ENCODE measurements around the gene PTK6. TPM values are rescaled to one million over a fixed set of nuclear protein-coding genes. Genes with fewer than 3 reads are reported as not detected.

PTK6 gene
- total RNA-seq, 3 donors from 2014 or later = 0.16 to 2.3 (median 0.88) TPM

DNA sequence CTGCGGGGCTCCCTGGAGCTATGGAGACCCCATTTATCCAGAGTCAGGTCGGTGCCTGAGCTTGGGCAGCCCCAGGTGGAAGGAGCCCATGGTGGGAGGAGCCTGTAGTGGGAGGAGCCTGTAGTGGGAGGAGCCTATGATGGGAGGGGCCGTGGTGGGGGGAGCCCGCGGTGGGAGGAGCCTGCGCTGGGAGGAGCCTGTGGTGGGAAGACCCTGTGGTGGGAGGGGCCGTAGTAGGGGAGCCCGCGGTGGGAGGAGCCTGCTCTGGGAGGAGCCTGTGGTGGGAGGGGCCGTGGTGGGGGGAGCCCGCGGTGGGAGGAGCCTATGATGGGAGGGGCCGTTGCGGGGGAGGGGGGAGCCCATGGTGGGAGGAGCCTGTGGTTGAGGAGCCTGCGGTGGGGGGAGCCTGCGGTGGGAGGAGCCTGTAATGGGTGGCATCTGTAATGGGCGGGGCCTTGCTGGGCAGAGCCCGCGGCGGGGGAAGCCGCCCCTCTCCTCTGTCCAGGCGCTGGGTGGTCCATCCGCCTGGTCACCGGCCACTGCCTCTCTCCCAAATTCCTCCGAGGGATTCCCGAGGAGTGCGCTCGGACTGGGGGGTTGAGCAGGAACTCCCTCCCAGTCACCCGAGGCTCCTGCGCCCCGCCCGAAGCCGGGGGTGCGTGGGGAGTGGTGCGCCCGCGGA lies 16.2 kb upstream of the PTK6 start:
- peak overlapping the region; percentile 41 to 88 (median 70) for H3K4me3 ChIP-seq
- peak; percentile 75 to 89 for DNase-seq (ENCODE audit: low spot score in 2 of 2)
- TF ChIP-seq, protein P1, sequence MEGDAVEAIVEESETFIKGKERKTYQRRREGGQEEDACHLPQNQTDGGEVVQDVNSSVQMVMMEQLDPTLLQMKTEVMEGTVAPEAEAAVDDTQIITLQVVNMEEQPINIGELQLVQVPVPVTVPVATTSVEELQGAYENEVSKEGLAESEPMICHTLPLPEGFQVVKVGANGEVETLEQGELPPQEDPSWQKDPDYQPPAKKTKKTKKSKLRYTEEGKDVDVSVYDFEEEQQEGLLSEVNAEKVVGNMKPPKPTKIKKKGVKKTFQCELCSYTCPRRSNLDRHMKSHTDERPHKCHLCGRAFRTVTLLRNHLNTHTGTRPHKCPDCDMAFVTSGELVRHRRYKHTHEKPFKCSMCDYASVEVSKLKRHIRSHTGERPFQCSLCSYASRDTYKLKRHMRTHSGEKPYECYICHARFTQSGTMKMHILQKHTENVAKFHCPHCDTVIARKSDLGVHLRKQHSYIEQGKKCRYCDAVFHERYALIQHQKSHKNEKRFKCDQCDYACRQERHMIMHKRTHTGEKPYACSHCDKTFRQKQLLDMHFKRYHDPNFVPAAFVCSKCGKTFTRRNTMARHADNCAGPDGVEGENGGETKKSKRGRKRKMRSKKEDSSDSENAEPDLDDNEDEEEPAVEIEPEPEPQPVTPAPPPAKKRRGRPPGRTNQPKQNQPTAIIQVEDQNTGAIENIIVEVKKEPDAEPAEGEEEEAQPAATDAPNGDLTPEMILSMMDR (IDR thresholded peaks at IDR 0.05) = no peak
- TF ChIP-seq POLR2AphosphoS5 (IDR thresholded peaks at IDR 0.05) = peak in 1 of 3 donors; percentile 11

DNA sequence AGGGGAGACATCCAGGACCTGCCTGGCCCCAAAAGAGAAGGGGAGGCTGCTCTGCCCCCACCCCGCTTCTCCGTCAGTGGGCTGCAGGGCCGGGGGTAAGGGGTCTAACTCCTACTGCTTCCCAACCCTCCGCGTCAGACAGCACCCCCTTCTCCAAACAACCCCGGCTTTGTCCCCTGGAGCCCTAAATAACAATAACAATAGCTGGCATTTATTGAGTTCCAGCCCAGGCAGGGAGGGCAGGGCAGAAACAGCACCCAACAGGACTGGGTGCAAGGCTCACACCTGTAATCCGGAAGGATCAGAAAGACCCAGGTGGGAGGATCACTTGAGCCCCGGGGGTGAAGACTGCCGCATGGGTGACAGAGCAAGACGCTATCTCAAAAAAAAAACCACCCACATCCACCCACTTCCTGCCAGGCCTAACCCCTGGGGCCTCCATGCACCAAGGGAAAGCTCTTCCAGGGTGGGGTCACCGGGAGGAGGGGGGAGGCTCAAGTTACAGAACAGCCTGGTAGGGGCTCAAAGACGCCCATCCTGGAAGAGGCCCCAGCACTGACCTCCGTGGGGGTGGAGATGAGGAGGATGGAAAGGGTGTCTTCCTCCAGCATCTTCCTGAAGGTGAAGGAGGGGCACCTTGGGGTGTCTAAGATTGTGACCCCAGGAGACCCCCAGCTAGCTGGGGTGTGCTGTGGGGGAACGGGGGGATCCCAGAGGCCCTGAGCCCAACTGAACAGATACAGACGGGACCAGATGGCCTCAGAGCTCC lies 15.5 kb upstream of the PTK6 start:
- intact Hi-C loops (cut with DNase I; ENCODE audit: low total_unique reads) = no loop called here
- no peak for DNase-seq (ENCODE audit: low spot score in 2 of 2)
- Histone ChIP-seq H3K9me3 (no peaks in the 10 kb centered on the region), H3K4me3 (no peak overlapping the region), H3K27ac (peak overlapping the region in 1 of 2 donors; percentile 58), H3K27me3 (peaks cover 0 to 12% of the 10 kb centered on the region in 2 donors), H3K4me1 (peaks cover 0 to 5% of the 10 kb centered on the region in 2 donors), H3K36me3 (no peaks in the 10 kb centered on the region)
- no peak for TF ChIP-seq POLR2A (IDR thresholded peaks at IDR 0.05)
- no peak for TF ChIP-seq POLR2AphosphoS5 (IDR thresholded peaks at IDR 0.05)
- TF ChIP-seq, protein P1 (IDR thresholded peaks at IDR 0.05) = no peak

More for the DNA sequence above, 16.2 kb upstream of the PTK6 start:
- H3K27me3 ChIP-seq = peaks cover 0 to 5% of the 10 kb centered on the region in 2 donors
- intact Hi-C loops (cut with DNase I; ENCODE audit: low total_unique reads) = no loop called here
- H3K4me1 ChIP-seq = peaks cover 0 to 5% of the 10 kb centered on the region in 2 donors
- peak overlapping the region; percentile 40 to 58 for H3K27ac ChIP-seq
- no peaks in the 10 kb centered on the region for H3K36me3 ChIP-seq
- no peaks in the 10 kb centered on the region for H3K9me3 ChIP-seq

DNA sequence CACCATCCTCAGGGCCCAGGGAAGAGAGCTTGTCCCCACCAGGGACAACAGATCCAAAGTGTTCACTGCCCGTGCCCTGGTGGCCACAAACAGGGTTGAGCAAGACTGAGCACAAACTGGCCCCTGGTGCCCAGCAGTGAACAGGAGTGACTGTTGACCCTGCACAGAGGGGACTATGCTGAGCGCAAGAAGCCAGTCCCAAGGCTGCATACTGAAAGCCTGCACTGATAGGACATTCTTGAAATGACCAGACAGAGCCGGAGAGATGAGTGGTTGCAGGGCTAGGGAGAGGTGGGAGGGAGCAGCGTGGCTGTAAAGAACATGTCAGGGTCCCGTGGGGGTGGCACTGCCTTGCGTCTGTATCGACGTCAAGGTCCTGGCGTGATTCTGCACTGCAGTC lies 13.9 kb upstream of the PTK6 start:
- no peaks in the 10 kb centered on the region for H3K9me3 ChIP-seq
- no peak overlapping the region for H3K27ac ChIP-seq
- peaks cover 0 to 20% of the 10 kb centered on the region in 2 donors for H3K27me3 ChIP-seq
- DNase-seq (ENCODE audit: low spot score in 2 of 2) = no peak
- H3K4me1 ChIP-seq = peaks cover 0 to 5% of the 10 kb centered on the region in 2 donors
- H3K36me3 ChIP-seq = no peaks in the 10 kb centered on the region
- TF ChIP-seq, protein P1 (IDR thresholded peaks at IDR 0.05) = no peak
- TF ChIP-seq POLR2A (IDR thresholded peaks at IDR 0.05) = no peak
- no peak for TF ChIP-seq POLR2AphosphoS5 (IDR thresholded peaks at IDR 0.05)
- intact Hi-C loops (cut with DNase I; ENCODE audit: low total_unique reads) = no loop called here
- H3K4me3 ChIP-seq = no peak overlapping the region

DNA sequence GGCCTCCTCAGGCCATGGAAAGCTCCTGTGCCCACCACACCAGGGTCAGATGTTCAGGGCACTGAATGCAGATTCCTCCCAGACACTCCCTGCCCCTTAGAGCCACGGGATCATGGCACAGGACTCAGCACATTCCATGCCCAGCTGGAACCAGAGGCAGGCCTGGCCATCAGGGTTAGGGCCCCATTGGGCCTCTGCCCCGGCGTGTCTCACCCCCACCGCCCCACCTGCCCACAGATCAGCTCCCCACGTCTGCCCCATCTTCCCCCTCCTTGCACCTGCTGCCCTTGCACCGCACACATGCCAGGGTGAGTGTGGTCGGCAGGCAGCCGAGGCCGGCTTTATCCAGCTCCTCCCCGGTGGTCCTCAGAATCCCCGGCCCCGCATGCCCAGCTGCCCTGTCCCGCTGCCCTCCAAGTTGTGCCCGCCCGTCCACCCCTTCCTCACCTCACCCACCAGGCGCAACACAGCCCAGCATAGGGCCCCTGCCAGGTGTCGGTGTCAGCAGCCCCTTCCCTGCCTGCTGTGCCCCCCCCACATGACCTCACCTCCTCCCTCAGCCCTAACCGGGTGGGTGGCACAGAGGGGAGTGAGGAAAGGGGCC lies 12.6 kb upstream of the PTK6 start:
- Histone ChIP-seq H3K9me3 (no peaks in the 10 kb centered on the region), H3K27ac (no peak overlapping the region), H3K4me3 (no peak overlapping the region), H3K27me3 (peaks cover 0 to 25% of the 10 kb centered on the region in 2 donors), H3K36me3 (no peaks in the 10 kb centered on the region), H3K4me1 (peaks cover 0 to 5% of the 10 kb centered on the region in 2 donors)
- no peak for TF ChIP-seq POLR2A (IDR thresholded peaks at IDR 0.05)
- TF ChIP-seq POLR2AphosphoS5 (IDR thresholded peaks at IDR 0.05) = no peak
- TF ChIP-seq, protein P1 (IDR thresholded peaks at IDR 0.05) = no peak
- DNase-seq (ENCODE audit: low spot score in 2 of 2) = no peak
- intact Hi-C loops (cut with DNase I; ENCODE audit: low total_unique reads) = no loop called here

Data from breast epithelium (tissue), 4 donors.